NCI-H1930 (cell line): Measurements from ENCODE around the gene ARHGAP8.
"Not testable (repeated sequence)": the region's sequence is repeated elsewhere in the genome, so short reads cannot be mapped to it uniquely, and the experiment has no call there.

Experiments used
- DNase-seq, 2 experiments: peaks; one replicate each; lab custom pipeline; 2025; lab: John Stamatoyannopoulos, UW

Gene ARHGAP8

GRCh38 chr22:44828193-44828592 lies 75.8 kb downstream of the ARHGAP8 start:
- DNase-seq = no peak

GRCh38 chr22:44831885-44832284 lies 79.5 kb downstream of the ARHGAP8 start:
- DNase-seq = no peak

GRCh38 chr22:44834065-44834464 lies 81.7 kb downstream of the ARHGAP8 start:
- DNase-seq = no peak

- no peak for DNase-seq
Measured at GRCh38 chr22:44837481-44837880, 85.1 kb downstream of the ARHGAP8 start.

GRCh38 chr22:44838316-44839016 lies 86.1 kb downstream of the ARHGAP8 start:
- no peak for DNase-seq

GRCh38 chr22:44839061-44839460 lies 86.7 kb downstream of the ARHGAP8 start:
- DNase-seq = no peak

- no peak for DNase-seq
Measured at GRCh38 chr22:44839721-44840120, 87.3 kb downstream of the ARHGAP8 start.

- DNase-seq = no peak
Measured at GRCh38 chr22:44840611-44841322, 88.4 kb downstream of the ARHGAP8 start.

GRCh38 chr22:44842417-44842816 lies 90.0 kb downstream of the ARHGAP8 start:
- DNase-seq = no peak

- DNase-seq = no peak
Measured at GRCh38 chr22:44845191-44845590, 92.8 kb downstream of the ARHGAP8 start.

GRCh38 chr22:44845796-44846720 lies 93.7 kb downstream of the ARHGAP8 start:
- no peak for DNase-seq

- DNase-seq = no peak
Measured at GRCh38 chr22:44846726-44847275, 94.4 kb downstream of the ARHGAP8 start.

GRCh38 chr22:44847380-44847779 lies 95.0 kb downstream of the ARHGAP8 start:
- no peak for DNase-seq

GRCh38 chr22:44847892-44848291 lies 95.5 kb downstream of the ARHGAP8 start:
- DNase-seq = no peak

- DNase-seq = no peak
Measured at GRCh38 chr22:44848296-44848741, 95.9 kb downstream of the ARHGAP8 start.

GRCh38 chr22:44848791-44849420 lies 96.5 kb downstream of the ARHGAP8 start:
- no peak for DNase-seq

GRCh38 chr22:44850946-44851345 lies 98.6 kb downstream of the ARHGAP8 start:
- DNase-seq = no peak

- DNase-seq = not testable (repeated sequence)
Measured at GRCh38 chr22:44854641-44855040, 102.3 kb downstream of the ARHGAP8 start.

- no peak for DNase-seq
Measured at GRCh38 chr22:44855855-44856254, 103.5 kb downstream of the ARHGAP8 start.

GRCh38 chr22:44858819-44859218 lies 106.4 kb downstream of the ARHGAP8 start:
- not testable (repeated sequence) for DNase-seq

GRCh38 chr22:44859641-44860040 lies 107.3 kb downstream of the ARHGAP8 start:
- DNase-seq = no peak

- no peak for DNase-seq
Measured at GRCh38 chr22:44860311-44860710, 107.9 kb downstream of the ARHGAP8 start.
